Endothelial cell of umbilical vein (primary cell): Measurements from ENCODE around the gene RMDN3. TPM values are rescaled to one million over a fixed set of nuclear protein-coding genes. Genes with fewer than 3 reads are reported as not detected.

Experiments
- BruUV-seq: library from RNA; stranded (reverse); fragments of 400-500 nt; replicated peaks from 2 replicates; lab custom pipeline; 2021; lab: Mats Ljungman, UMichigan
- CTCF ChIA-PET: fragments of 300-600, 350-600 bp; sonication (Branson Sonifier 250); formaldehyde crosslinking; loops from one replicate; lab custom pipeline; 2021; ENCODE audit warnings: antibody characterized with exemption, inconsistent platforms; lab: Charles Lee
- POLR2A ChIA-PET: fragments of 300-600, 350-600 bp; sonication (Branson Sonifier 250); formaldehyde crosslinking; loops from one replicate; lab custom pipeline; 2021; ENCODE audit warnings: antibody characterized with exemption, inconsistent platforms; lab: Charles Lee
- DNase-seq: peaks from one replicate; pipeline ENCODE4 v3.0.0-alpha.2; 2011; ENCODE audit warnings: low read depth, low spot score
- FAIRE-seq: peaks from 2 replicates; lab custom pipeline; 2011; peaks lifted over from hg19 to GRCh38; lab: Jason Lieb, UNC
- H2AFZ ChIP-seq: 2 replicates; pipeline ENCODE4 v1.6.0; 2012; ENCODE audit warnings: low read depth, low read length, control low read depth, inconsistent platforms
- H3K27ac ChIP-seq: 2 replicates; pipeline ENCODE4 v1.5.1; 2011; ENCODE audit warnings: low read depth, mild to moderate bottlenecking, control low read depth, low read length, moderate library complexity; ENCODE audit not compliant: insufficient read depth
- H3K27me3 ChIP-seq, 2 experiments: 2 replicates each; pipeline versions ENCODE4 v1.6.0 to v1.6.1; 2011; ENCODE audit warnings: low read length in 2 of 2, mixed read lengths in 1 of 2; ENCODE audit not compliant: control insufficient read depth in 2 of 2, insufficient read depth in 2 of 2
- H3K36me3 ChIP-seq, 2 experiments: 2 replicates in 1 of 2; 3 replicates in 1 of 2; pipeline ENCODE4 v1.5.1; 2011; ENCODE audit warnings: low read length in 2 of 2, mild to moderate bottlenecking in 1 of 2, moderate library complexity in 1 of 2; ENCODE audit not compliant: control insufficient read depth in 2 of 2, insufficient read depth in 2 of 2; ENCODE audit errors: extremely low read depth in 1 of 2
- H3K4me1 ChIP-seq: 3 replicates; pipeline ENCODE4 v1.5.1; 2011; ENCODE audit warnings: mild to moderate bottlenecking, low read length; ENCODE audit not compliant: control insufficient read depth, insufficient read depth; ENCODE audit errors: extremely low read depth
- H3K4me2 ChIP-seq: 2 replicates; pipeline ENCODE4 v1.6.1; 2011; ENCODE audit warnings: low read length, control low read depth, mixed read lengths; ENCODE audit not compliant: insufficient read depth
- H3K4me3 ChIP-seq, 3 experiments: fragments of 200-600 bp in 1 of 3; sonication (generic), shearing (Covaris generic) in 1 of 3; replicated peaks in 1 of 3; 2 replicates each; pipeline ENCODE4 v1.5.1; 2011 to 2016; ENCODE audit warnings: control low read depth in 3 of 3, low read length in 3 of 3, mild to moderate bottlenecking in 2 of 3, inconsistent platforms in 1 of 3, low read depth in 1 of 3, moderate library complexity in 1 of 3; ENCODE audit not compliant: insufficient read depth in 1 of 3
- H3K79me2 ChIP-seq: 2 replicates; pipeline ENCODE4 v1.6.0; 2012; ENCODE audit warnings: low read length, inconsistent platforms; ENCODE audit not compliant: control insufficient read depth, insufficient read depth
- H3K9ac ChIP-seq: replicated peaks from 2 replicates; pipeline ENCODE3; 2011; ENCODE audit warnings: low read length, control low read depth; ENCODE audit not compliant: insufficient read depth; ENCODE audit errors: extremely low read depth
- H3K9me1 ChIP-seq: replicated peaks from 3 replicates; pipeline ENCODE4 v1.6.0; 2011; ENCODE audit warnings: mild to moderate bottlenecking, low read length; ENCODE audit not compliant: control insufficient read depth, insufficient read depth; ENCODE audit errors: extremely low read depth
- H3K9me3 ChIP-seq: replicated peaks from 2 replicates; pipeline ENCODE4 v1.5.1; 2012; ENCODE audit warnings: low read length, inconsistent platforms; ENCODE audit not compliant: control insufficient read depth, insufficient read depth
- H4K20me1 ChIP-seq: replicated peaks from 2 replicates; pipeline ENCODE3; 2011; ENCODE audit warnings: mild to moderate bottlenecking, low read length; ENCODE audit not compliant: control insufficient read depth, insufficient read depth; ENCODE audit errors: extremely low read depth
- CTCF ChIP-seq, 2 donors: IDR thresholded peaks; 1 replicate in 1 of 2; 2 replicates in 1 of 2; pipeline ENCODE4 v1.5.1; 2011; ENCODE audit warnings: low read length in 2 of 2, mild to moderate bottlenecking in 2 of 2, moderate library complexity in 2 of 2, control low read depth in 1 of 2, inconsistent platforms in 1 of 2, low read depth in 1 of 2; ENCODE audit not compliant: insufficient read depth in 1 of 2; ENCODE audit errors: extremely low read depth in 1 of 2
- EZH2 ChIP-seq: IDR thresholded peaks from 2 replicates; pipeline ENCODE4 v1.6.1; 2012; ENCODE audit warnings: borderline replicate concordance, low read depth, mild to moderate bottlenecking, moderate library complexity, low read length, inconsistent platforms; ENCODE audit not compliant: severe bottlenecking
- FOS ChIP-seq: IDR thresholded peaks from 2 replicates; pipeline ENCODE4 v1.6.1; 2011; ENCODE audit warnings: mild to moderate bottlenecking, low read length, moderate library complexity, borderline replicate concordance; ENCODE audit not compliant: insufficient read depth
- GATA2 ChIP-seq: IDR thresholded peaks from 2 replicates; pipeline ENCODE4 v1.7.0; 2011; ENCODE audit warnings: low read depth, mild to moderate bottlenecking, moderate library complexity, mixed read lengths, low read length; ENCODE audit not compliant: insufficient read length, insufficient read depth
- JUN ChIP-seq: IDR thresholded peaks from 2 replicates; pipeline ENCODE4 v1.6.1; 2011; ENCODE audit warnings: borderline replicate concordance, low read depth; ENCODE audit not compliant: insufficient read length, insufficient read depth
- MYC ChIP-seq: IDR thresholded peaks from one replicate; pipeline ENCODE4 v1.6.1; 2011; ENCODE audit warnings: mild to moderate bottlenecking, low read depth, low read length
- POLR2A ChIP-seq: IDR thresholded peaks from 2 replicates; pipeline ENCODE4 v1.6.1; 2012; ENCODE audit warnings: low read depth, mild to moderate bottlenecking, control low read depth, low read length
- POLR2AphosphoS5 ChIP-seq: IDR thresholded peaks from 2 replicates; pipeline ENCODE4 v1.6.1; 2012; ENCODE audit warnings: low read depth, mild to moderate bottlenecking, control low read depth, low read length, moderate library complexity; ENCODE audit not compliant: insufficient read depth
- dilution Hi-C: fragments of 300-500 bp; cut with MboI; formaldehyde crosslinking; loops from one replicate; pipeline ENCODE4 v1.15.0; 2019; ENCODE audit warnings: low sequenced_read_pairs; ENCODE audit not compliant: extremely low pct_ligation_motif_present
- intact Hi-C: fragments of 100-400 bp; cut with micrococcal nuclease; formaldehyde crosslinking; loops from one replicate; pipeline ENCODE4 v1.10.0; 2022
- polyA plus RNA-seq, 4 experiments: library from polyadenylated mRNA; depleted of rRNA in 3 of 4; stranded (reverse) in 3 of 4; unstranded in 1 of 4; fragments of >200 nt; gene quantifications; 2 replicates each; pipeline versions ENCODE4 v1.2.1 to v1.2.3, GENCODE V29; 2011 to 2012; ENCODE audit warnings: missing spikeins in 1 of 4
- total RNA-seq: library from RNA; stranded (reverse); gene quantifications from 2 replicates; pipeline ENCODE4 v1.2.3, GENCODE V29; 2021
- TF ChIP-seq, protein P1 (sequence below): IDR thresholded peaks from 2 replicates; pipeline ENCODE4 v1.6.1; 2011; ENCODE audit not compliant: insufficient read depth, insufficient read length

RMDN3 gene
- total and polyA plus RNA-seq, 2 donors (not counting 3 experiments of a cell fraction or from before 2014, with no cell fraction given): 20.1 to 37.2 TPM

GRCh38 chr15:40792394-40792793 lies 37.3 kb upstream of the RMDN3 start:
- no peaks in the 10 kb centered on the region for H3K9me3 ChIP-seq
- FAIRE-seq (no peak), DNase-seq (no peak)
- intact Hi-C loops: loop anchor here (2.0 kb wide), 1 partner anchor 14 kb away; the partner anchor contains the start of genes DNAJC17 and ZFYVE19
- ChIA-PET POLR2A (no interaction called here), CTCF (interaction anchor here (0.7 to 2.8 kb wide), 7 partner anchors 9 to 101 kb away, joined by 3 to 10 read pairs (median 5); no protein-coding TSS in a partner anchor)
- no peak overlapping the region for H3K4me2 ChIP-seq
- no peak overlapping the region for H3K9ac ChIP-seq
- dilution Hi-C loops: no loop called here
- H3K4me1 ChIP-seq: peaks cover 55% of the 10 kb centered on the region
- H3K79me2 ChIP-seq: peaks cover 23% of the 10 kb centered on the region
- H3K36me3 ChIP-seq: no peaks in the 10 kb centered on the region
- H2AFZ ChIP-seq: no peak overlapping the region
- TF ChIP-seq EZH2 (no peak), POLR2AphosphoS5 (no peak), GATA2 (no peak), POLR2A (no peak), MYC (no peak), JUN (no peak), FOS (no peak), CTCF (IDR thresholded peaks at IDR 0.05; ENCODE audit: extremely low read depth in 1 of 2, insufficient read depth in 1 of 2, low read depth in 1 of 2, low read length in 2 of 2) (no peak)
- TF ChIP-seq, protein P1, sequence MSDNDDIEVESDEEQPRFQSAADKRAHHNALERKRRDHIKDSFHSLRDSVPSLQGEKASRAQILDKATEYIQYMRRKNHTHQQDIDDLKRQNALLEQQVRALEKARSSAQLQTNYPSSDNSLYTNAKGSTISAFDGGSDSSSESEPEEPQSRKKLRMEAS: no peak
- H3K4me3 ChIP-seq: no peak overlapping the region
- no peaks in the 10 kb centered on the region for H3K9me1 ChIP-seq
- H4K20me1 ChIP-seq: no peaks in the 10 kb centered on the region
- H3K27me3 ChIP-seq: no peaks in the 10 kb centered on the region
- no peak overlapping the region for H3K27ac ChIP-seq
- BruUV-seq: no TSS peak
